AG04449 (cell line): ENCODE data around the gene TERT.

Experiments used
- CTCF ChIA-PET: fragments of 350-600 bp; formaldehyde crosslinking; extraction: SDS; loops from one replicate; lab custom pipeline; 2021; ENCODE audit warnings: antibody characterized with exemption; lab: Yijun Ruan, JAX
- POLR2A ChIA-PET: fragments of 400-600, 350-600 bp; formaldehyde crosslinking; extraction: SDS; loops from one replicate; lab custom pipeline; 2020; ENCODE audit warnings: antibody characterized with exemption, inconsistent platforms; lab: Yijun Ruan, JAX
- DNase-seq: peaks from one replicate; pipeline ENCODE4 v3.0.0-alpha.2; 2010; ENCODE audit warnings: low read depth, low spot score
- H3K4me3 ChIP-seq: 2 replicates; pipeline ENCODE4 v1.5.1; 2011; ENCODE audit warnings: low read depth, mild to moderate bottlenecking, control low read depth, low read length
- CTCF ChIP-seq: IDR thresholded peaks from one replicate; pipeline ENCODE4 v1.5.1; 2011; ENCODE audit warnings: mild to moderate bottlenecking, moderate library complexity, low read length, control low read depth, inconsistent platforms; ENCODE audit not compliant: insufficient read depth; ENCODE audit errors: missing control alignments

TERT gene

GRCh38 chr5:1249366-1250280 lies 45.2 kb downstream of the TERT start:
- CTCF ChIA-PET = no interaction called here
- no peak for TF ChIP-seq CTCF
- no peak overlapping the region for H3K4me3 ChIP-seq
- no peak for DNase-seq
- POLR2A ChIA-PET = interaction anchor here (0.6 kb wide), 1 partner anchor 1106 kb away, joined by 3 read pairs; no protein-coding TSS in a partner anchor

DNA sequence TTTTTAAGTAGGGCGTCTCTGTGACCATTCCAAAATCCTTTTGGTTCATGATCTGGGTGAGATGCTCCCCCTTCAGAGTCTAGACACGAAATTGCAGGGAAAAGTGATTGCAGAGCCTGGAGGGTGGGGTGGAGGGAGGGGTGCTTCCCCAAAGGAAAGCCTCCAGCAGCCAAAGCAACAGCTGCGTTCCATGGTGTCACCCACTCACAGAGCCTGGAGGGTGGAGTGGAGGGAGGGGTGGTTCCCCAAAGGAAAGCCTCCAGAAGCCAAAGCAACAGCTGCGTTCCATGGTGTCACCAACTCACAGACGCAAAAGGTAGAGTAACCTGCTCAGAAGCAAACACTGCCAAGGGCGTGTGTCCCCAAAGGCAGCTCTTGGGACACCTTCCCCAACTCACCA lies 47.1 kb downstream of the TERT start:
- ChIA-PET POLR2A (no interaction called here), CTCF (no interaction called here)
- TF ChIP-seq CTCF = no peak
- no peak for DNase-seq
- no peak overlapping the region for H3K4me3 ChIP-seq

GRCh38 chr5:1246711-1247431 lies 48.0 kb downstream of the TERT start:
- ChIA-PET CTCF (no interaction called here), POLR2A (no interaction called here)
- DNase-seq = no peak
- TF ChIP-seq CTCF = no peak
- H3K4me3 ChIP-seq = no peak overlapping the region

- no peak overlapping the region for H3K4me3 ChIP-seq
- no peak for DNase-seq
- TF ChIP-seq CTCF = no peak
- POLR2A ChIA-PET = no interaction called here
- CTCF ChIA-PET = no interaction called here
Observed at GRCh38 chr5:1245905-1246576, 48.8 kb downstream of the TERT start.

DNA sequence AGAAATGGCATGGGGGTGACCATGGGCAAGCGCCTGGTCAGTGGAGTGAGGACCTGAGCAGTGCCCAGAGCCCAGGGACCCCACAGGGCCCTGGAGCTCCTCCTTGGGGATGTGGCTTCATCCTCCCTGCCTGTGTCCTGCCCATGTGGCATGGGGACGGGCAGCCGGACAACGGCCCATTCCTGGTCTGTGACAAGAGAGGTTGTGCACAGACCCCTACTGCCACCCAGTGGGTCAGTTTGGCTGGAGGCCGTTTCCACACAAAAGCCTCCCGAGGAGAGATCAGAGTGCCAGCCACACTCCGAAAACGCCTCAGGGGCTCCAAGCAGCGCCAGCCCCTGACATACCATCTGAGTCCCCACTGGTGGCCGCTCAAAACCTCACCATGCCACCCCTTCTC lies 49.9 kb downstream of the TERT start:
- POLR2A ChIA-PET = no interaction called here
- TF ChIP-seq CTCF = no peak
- CTCF ChIA-PET = no interaction called here
- no peak overlapping the region for H3K4me3 ChIP-seq
- no peak for DNase-seq

DNA sequence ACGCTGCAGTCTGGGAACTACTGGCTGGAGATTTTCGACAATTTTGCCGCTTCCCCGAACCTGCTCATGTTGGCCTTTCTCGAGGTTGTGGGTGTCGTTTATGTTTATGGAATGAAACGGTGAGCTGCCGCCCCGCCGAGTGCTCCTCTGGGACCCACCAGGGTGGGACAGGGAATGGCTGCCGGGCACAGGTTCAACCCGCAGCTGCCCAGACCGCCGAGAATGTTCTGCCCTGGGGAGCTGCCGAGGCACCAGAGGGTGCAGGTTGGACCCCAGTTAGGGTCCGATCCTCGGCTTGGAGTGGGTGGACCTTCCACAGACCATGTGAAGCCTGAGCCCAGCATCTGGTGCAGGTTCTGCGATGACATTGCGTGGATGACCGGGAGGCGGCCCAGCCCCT lies 50.6 kb downstream of the TERT start:
- CTCF ChIA-PET = no interaction called here
- POLR2A ChIA-PET = no interaction called here
- no peak for TF ChIP-seq CTCF
- H3K4me3 ChIP-seq = no peak overlapping the region
- no peak for DNase-seq
